Smooth muscle cell (in vitro differentiated cells): ENCODE data around the gene GPRC6A. TPM values are rescaled to one million over a fixed set of nuclear protein-coding genes. Genes with fewer than 3 reads are reported as not detected.

ENCODE experiments used
- DNase-seq: peaks from one replicate; lab custom pipeline; 2025; ENCODE audit not compliant: unreplicated experiment; lab: John Stamatoyannopoulos, UW
- H2AFZ ChIP-seq: fragments of 200-600 bp; sonication (generic); 2 replicates; pipeline ENCODE4 v1.6.0; 2016; ENCODE audit warnings: antibody characterized with exemption, low read depth, mild to moderate bottlenecking
- H3F3A ChIP-seq: fragments of 200-600 bp; sonication (generic); 2 replicates; pipeline ENCODE4 v1.6.0; 2017; ENCODE audit warnings: antibody characterized with exemption, low read depth
- H3K27ac ChIP-seq: fragments of 200-600 bp; sonication (generic); 2 replicates; pipeline ENCODE4 v1.5.1; 2016; ENCODE audit warnings: low read depth, mild to moderate bottlenecking
- H3K27me3 ChIP-seq: fragments of 200-600 bp; sonication (generic); 2 replicates; pipeline ENCODE4 v1.6.1; 2016; ENCODE audit warnings: low read depth, mild to moderate bottlenecking
- H3K36me3 ChIP-seq: fragments of 200-600 bp; sonication (generic); 2 replicates; pipeline ENCODE4 v1.5.1; 2016; ENCODE audit warnings: low read depth
- H3K4me1 ChIP-seq: fragments of 200-600 bp; sonication (generic); 2 replicates; pipeline ENCODE4 v1.5.1; 2016; ENCODE audit warnings: low read depth
- H3K4me2 ChIP-seq: fragments of 200-600 bp; sonication (generic); 2 replicates; pipeline ENCODE4 v1.6.0; 2016; ENCODE audit warnings: mild to moderate bottlenecking
- H3K4me3 ChIP-seq: fragments of 200-600 bp; sonication (generic); 2 replicates; pipeline ENCODE4 v1.5.1; 2016; ENCODE audit warnings: mild to moderate bottlenecking
- H3K79me2 ChIP-seq: fragments of 200-600 bp; sonication (generic); 2 replicates; pipeline ENCODE4 v1.6.0; 2016; ENCODE audit warnings: low read depth, mild to moderate bottlenecking
- H3K9ac ChIP-seq: fragments of 200-600 bp; sonication (generic); 2 replicates; pipeline ENCODE4 v1.6.0; 2016; ENCODE audit warnings: low read depth
- H3K9me3 ChIP-seq: fragments of 200-600 bp; sonication (generic); replicated peaks from 2 replicates; pipeline ENCODE4 v1.5.1; 2016; ENCODE audit warnings: low read depth
- H4K20me1 ChIP-seq: fragments of 200-600 bp; sonication (generic); 2 replicates; pipeline ENCODE4 v1.6.0; 2016; ENCODE audit warnings: low read depth
- CTCF ChIP-seq: fragments of 200-600 bp; sonication (generic); IDR thresholded peaks from 2 replicates; pipeline ENCODE4 v1.5.1; 2017; ENCODE audit warnings: borderline replicate concordance, mild to moderate bottlenecking, antibody characterized with exemption; ENCODE audit not compliant: insufficient read depth, poor library complexity, severe bottlenecking
- WGBS: methylation state at CpG from one replicate; pipeline ENCODE4 v1.1.7; 2016; ENCODE audit warnings: low lambda C conversion rate; 5-methylcytosine and 5-hydroxymethylcytosine counted together
- polyA plus RNA-seq: library from polyadenylated mRNA; unstranded; fragments of >200 nt; fragmentation: Nextera tagmentation; extraction: Ambion mirVana; gene quantifications from 2 replicates; pipeline ENCODE4 v1.2.1, GENCODE V29; 2016
- total RNA-seq: library from RNA; depleted of rRNA; stranded (reverse); fragments of >200 nt; gene quantifications from 2 replicates; pipeline ENCODE4 v1.2.3, GENCODE V29; 2014

GPRC6A gene
- total and polyA plus RNA-seq, 2 experiments from 2014 or later: not detected

- peak overlapping the region; percentile 51 for H3K4me3 ChIP-seq
- H4K20me1 ChIP-seq: no peaks in the 10 kb centered on the region
- 38% methylated on average over 8 of the region's 8 CpGs for WGBS
- TF ChIP-seq CTCF: no peak
- H3K27me3 ChIP-seq: peaks cover 81% of the 10 kb centered on the region
- no peaks in the 10 kb centered on the region for H3F3A ChIP-seq
- H3K9me3 ChIP-seq: no peaks in the 10 kb centered on the region
- no peaks in the 10 kb centered on the region for H3K36me3 ChIP-seq
- H2AFZ ChIP-seq: no peak overlapping the region
- H3K9ac ChIP-seq: no peak overlapping the region
- H3K4me1 ChIP-seq: peaks cover 13% of the 10 kb centered on the region
- H3K79me2 ChIP-seq: no peaks in the 10 kb centered on the region
- H3K27ac ChIP-seq: no peak overlapping the region
- DNase-seq: no peak
- H3K4me2 ChIP-seq: no peak overlapping the region
Observed at GRCh38 chr6:116876107-116876506, 47.2 kb upstream of the GPRC6A start.

GRCh38 chr6:116872771-116873170, 43.9 kb upstream of the GPRC6A start:
- no peak overlapping the region for H3K4me3 ChIP-seq
- H3K27ac ChIP-seq: no peak overlapping the region
- H3K36me3 ChIP-seq: no peaks in the 10 kb centered on the region
- H3K4me1 ChIP-seq: peaks cover 13% of the 10 kb centered on the region
- H3K79me2 ChIP-seq: no peaks in the 10 kb centered on the region
- DNase-seq: no peak
- H3K4me2 ChIP-seq: no peak overlapping the region
- no peak overlapping the region for H2AFZ ChIP-seq
- 94% methylated on average over 4 of the region's 4 CpGs for WGBS
- H3K27me3 ChIP-seq: peaks cover 48% of the 10 kb centered on the region
- no peak overlapping the region for H3K9ac ChIP-seq
- no peaks in the 10 kb centered on the region for H3F3A ChIP-seq
- TF ChIP-seq CTCF: no peak
- no peaks in the 10 kb centered on the region for H4K20me1 ChIP-seq
- no peaks in the 10 kb centered on the region for H3K9me3 ChIP-seq

- no peaks in the 10 kb centered on the region for H4K20me1 ChIP-seq
- H3K36me3 ChIP-seq: no peaks in the 10 kb centered on the region
- no peaks in the 10 kb centered on the region for H3K79me2 ChIP-seq
- no peak overlapping the region for H3K4me2 ChIP-seq
- no peak for TF ChIP-seq CTCF
- no peaks in the 10 kb centered on the region for H3K27me3 ChIP-seq
- H3K27ac ChIP-seq: no peak overlapping the region
- DNase-seq: no peak
- no peak overlapping the region for H3K9ac ChIP-seq
- H3K4me3 ChIP-seq: no peak overlapping the region
- WGBS: 92% methylated on average over 3 of the region's 3 CpGs
- H3F3A ChIP-seq: no peaks in the 10 kb centered on the region
- no peak overlapping the region for H2AFZ ChIP-seq
- H3K9me3 ChIP-seq: no peaks in the 10 kb centered on the region
- no peaks in the 10 kb centered on the region for H3K4me1 ChIP-seq
Observed at GRCh38 chr6:116866281-116866871, 37.5 kb upstream of the GPRC6A start.

GRCh38 chr6:116859264-116859663, 30.4 kb upstream of the GPRC6A start:
- no peak for TF ChIP-seq CTCF
- DNase-seq: no peak
- H3K9me3 ChIP-seq: no peaks in the 10 kb centered on the region
- no peak overlapping the region for H3K4me3 ChIP-seq
- no peaks in the 10 kb centered on the region for H3K79me2 ChIP-seq
- no peak overlapping the region for H3K4me2 ChIP-seq
- no peak overlapping the region for H3K27ac ChIP-seq
- no peaks in the 10 kb centered on the region for H3K27me3 ChIP-seq
- H4K20me1 ChIP-seq: no peaks in the 10 kb centered on the region
- no peaks in the 10 kb centered on the region for H3K4me1 ChIP-seq
- no peaks in the 10 kb centered on the region for H3F3A ChIP-seq
- H3K9ac ChIP-seq: no peak overlapping the region
- H2AFZ ChIP-seq: no peak overlapping the region
- H3K36me3 ChIP-seq: no peaks in the 10 kb centered on the region
